ENCODE data around the gene PPP1R9A.

The PPP1R9A gene

DNA sequence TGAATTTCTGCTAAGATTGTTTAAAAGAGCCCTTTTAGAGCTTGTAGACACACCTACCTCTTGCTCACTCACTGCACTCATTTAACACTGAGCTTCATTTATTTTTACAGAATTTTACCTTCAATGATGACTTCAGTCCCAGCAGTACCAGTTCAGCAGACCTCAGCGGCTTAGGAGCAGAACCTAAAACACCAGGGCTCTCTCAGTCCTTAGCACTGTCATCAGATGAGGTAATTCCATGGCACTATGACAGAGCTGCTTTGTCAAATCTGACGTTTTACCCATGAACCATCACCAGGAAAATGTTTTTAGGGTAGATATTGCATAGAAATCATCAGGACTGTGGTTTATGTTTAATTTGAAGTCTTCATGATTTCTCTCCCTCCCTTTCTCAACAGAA, 378.7 kb downstream of the PPP1R9A start:
- CTCF ChIA-PET = interaction anchor here (0.6 to 0.7 kb wide), 2 partner anchors 14 to 682 kb away, joined by 3 to 4 read pairs; no protein-coding TSS in a partner anchor
- H3K36me3 ChIP-seq (ENCODE audit: control insufficient read depth in 2 of 2, insufficient read depth in 1 of 2, low read length in 2 of 2) = peaks cover 0 to 3% of the 10 kb centered on the region in 2 experiments; a peak in 1 of 3 replicates
- H3K27ac ChIP-seq (ENCODE audit: extremely low read depth, low read depth, low read length) = no peak overlapping the region
- H3K4me3 ChIP-seq (ENCODE audit: low read depth, low read length) = no peak overlapping the region
- POLR2A ChIA-PET = no interaction called here
- H3K9me3 ChIP-seq (ENCODE audit: control insufficient read depth, insufficient read depth, low read depth, low read length) = no peaks in the 10 kb centered on the region
- TF ChIP-seq ZNF112 (tag by site-specific recombination; IDR thresholded peaks at IDR 0.05) (no peak), YY1 (tag by site-specific recombination; IDR thresholded peaks at IDR 0.05) (no peak)
- H3K4me1 ChIP-seq (ENCODE audit: control insufficient read depth, insufficient read depth, low read length) = no peaks in the 10 kb centered on the region

DNA sequence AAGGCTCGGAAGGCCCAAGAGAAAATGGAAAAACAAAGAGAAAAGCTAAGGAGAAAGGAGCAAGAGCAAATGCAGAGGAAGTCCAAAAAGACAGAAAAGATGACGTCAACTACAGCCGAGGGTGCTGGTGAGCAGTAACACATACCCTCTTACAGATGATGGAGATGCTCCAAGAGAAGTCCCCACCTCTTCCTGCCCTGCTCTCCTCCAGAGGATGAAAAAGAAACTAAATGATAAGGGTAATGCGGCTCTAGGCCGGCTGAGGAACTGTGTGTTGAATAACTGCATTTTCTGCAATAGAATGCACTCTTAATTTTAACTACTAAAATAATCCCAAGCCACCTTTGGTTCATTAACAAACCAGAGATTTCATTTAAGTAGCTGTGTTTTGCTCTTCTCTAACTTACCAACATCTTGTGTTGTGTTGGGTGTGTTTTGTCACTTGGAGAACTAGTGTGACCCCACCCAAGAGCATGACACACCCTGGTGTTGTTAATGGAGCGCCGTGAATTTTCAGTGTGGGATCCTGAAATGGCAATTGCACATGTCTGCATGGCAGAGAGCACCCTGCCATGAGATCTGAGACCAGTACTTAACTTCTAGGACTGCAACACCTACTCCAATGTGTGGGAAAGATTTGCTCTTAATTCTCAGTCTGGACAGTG, 382.9 kb downstream of the PPP1R9A start:
- TF ChIP-seq ZNF157 (tag by site-specific recombination; IDR thresholded peaks at IDR 0.05) = no peak
- TF ChIP-seq ZNF660 (tag by site-specific recombination; IDR thresholded peaks at IDR 0.05) = no peak
- no peak for TF ChIP-seq ZXDB (tag by site-specific recombination; IDR thresholded peaks at IDR 0.05)
- TF ChIP-seq, protein P1, sequence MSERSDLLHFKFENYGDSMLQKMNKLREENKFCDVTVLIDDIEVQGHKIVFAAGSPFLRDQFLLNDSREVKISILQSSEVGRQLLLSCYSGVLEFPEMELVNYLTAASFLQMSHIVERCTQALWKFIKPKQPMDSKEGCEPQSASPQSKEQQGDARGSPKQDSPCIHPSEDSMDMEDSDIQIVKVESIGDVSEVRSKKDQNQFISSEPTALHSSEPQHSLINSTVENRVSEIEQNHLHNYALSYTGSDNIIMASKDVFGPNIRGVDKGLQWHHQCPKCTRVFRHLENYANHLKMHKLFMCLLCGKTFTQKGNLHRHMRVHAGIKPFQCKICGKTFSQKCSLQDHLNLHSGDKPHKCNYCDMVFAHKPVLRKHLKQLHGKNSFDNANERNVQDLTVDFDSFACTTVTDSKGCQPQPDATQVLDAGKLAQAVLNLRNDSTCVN (tag by site-specific recombination; optimal IDR thresholded peaks at IDR 0.05) = no peak
- TF ChIP-seq ZBTB7A (tag by site-specific recombination; IDR thresholded peaks at IDR 0.05; ENCODE audit: low read depth) = no peak
- no peak for TF ChIP-seq ZNF791 (tag by site-specific recombination; IDR thresholded peaks at IDR 0.05)
- TF ChIP-seq ZNF776 (tag by site-specific recombination; IDR thresholded peaks at IDR 0.05; ENCODE audit: borderline replicate concordance) = no peak
- TF ChIP-seq, protein P2, sequence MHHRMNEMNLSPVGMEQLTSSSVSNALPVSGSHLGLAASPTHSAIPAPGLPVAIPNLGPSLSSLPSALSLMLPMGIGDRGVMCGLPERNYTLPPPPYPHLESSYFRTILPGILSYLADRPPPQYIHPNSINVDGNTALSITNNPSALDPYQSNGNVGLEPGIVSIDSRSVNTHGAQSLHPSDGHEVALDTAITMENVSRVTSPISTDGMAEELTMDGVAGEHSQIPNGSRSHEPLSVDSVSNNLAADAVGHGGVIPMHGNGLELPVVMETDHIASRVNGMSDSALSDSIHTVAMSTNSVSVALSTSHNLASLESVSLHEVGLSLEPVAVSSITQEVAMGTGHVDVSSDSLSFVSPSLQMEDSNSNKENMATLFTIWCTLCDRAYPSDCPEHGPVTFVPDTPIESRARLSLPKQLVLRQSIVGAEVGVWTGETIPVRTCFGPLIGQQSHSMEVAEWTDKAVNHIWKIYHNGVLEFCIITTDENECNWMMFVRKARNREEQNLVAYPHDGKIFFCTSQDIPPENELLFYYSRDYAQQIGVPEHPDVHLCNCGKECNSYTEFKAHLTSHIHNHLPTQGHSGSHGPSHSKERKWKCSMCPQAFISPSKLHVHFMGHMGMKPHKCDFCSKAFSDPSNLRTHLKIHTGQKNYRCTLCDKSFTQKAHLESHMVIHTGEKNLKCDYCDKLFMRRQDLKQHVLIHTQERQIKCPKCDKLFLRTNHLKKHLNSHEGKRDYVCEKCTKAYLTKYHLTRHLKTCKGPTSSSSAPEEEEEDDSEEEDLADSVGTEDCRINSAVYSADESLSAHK (tag by site-specific recombination; IDR thresholded peaks at IDR 0.05) = no peak
- TF ChIP-seq ZNF777 (tag by site-specific recombination; IDR thresholded peaks at IDR 0.05; ENCODE audit: borderline replicate concordance) = no peak
- TF ChIP-seq YY2 (tag by site-specific recombination; IDR thresholded peaks at IDR 0.05) = no peak
- TF ChIP-seq ZNF155 (tag by site-specific recombination; IDR thresholded peaks at IDR 0.05) = no peak
- no peak for TF ChIP-seq ZNF248 (tag by site-specific recombination; IDR thresholded peaks at IDR 0.05)
- TF ChIP-seq GLI2 (tag by site-specific recombination; IDR thresholded peaks at IDR 0.05; ENCODE audit: borderline replicate concordance, low read depth) = no peak
- TF ChIP-seq, protein P3, sequence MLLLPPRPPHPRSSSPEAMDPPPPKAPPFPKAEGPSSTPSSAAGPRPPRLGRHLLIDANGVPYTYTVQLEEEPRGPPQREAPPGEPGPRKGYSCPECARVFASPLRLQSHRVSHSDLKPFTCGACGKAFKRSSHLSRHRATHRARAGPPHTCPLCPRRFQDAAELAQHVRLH (tag by site-specific recombination; IDR thresholded peaks at IDR 0.05) = no peak
- TF ChIP-seq ZFHX2 (tag by site-specific recombination; conservative IDR thresholded peaks at IDR 0.05) = no peak
- H3K9me3 ChIP-seq (ENCODE audit: control insufficient read depth, insufficient read depth, low read depth, low read length) = no peaks in the 10 kb centered on the region
- no peaks in the 10 kb centered on the region for H3K4me1 ChIP-seq (ENCODE audit: control insufficient read depth, insufficient read depth, low read length)
- no peak overlapping the region for H3K4me3 ChIP-seq (ENCODE audit: low read depth, low read length)
- peaks cover 0 to 3% of the 10 kb centered on the region in 2 experiments; a peak in 1 of 3 replicates for H3K36me3 ChIP-seq (ENCODE audit: control insufficient read depth in 2 of 2, insufficient read depth in 1 of 2, low read length in 2 of 2)
- ChIA-PET CTCF (interaction anchor here (0.6 to 0.7 kb wide), 2 partner anchors 273 to 1298 kb away, joined by 3 read pairs; no protein-coding TSS in a partner anchor), POLR2A (no interaction called here)
- no peak overlapping the region for H3K27ac ChIP-seq (ENCODE audit: extremely low read depth, low read depth, low read length)

DNA sequence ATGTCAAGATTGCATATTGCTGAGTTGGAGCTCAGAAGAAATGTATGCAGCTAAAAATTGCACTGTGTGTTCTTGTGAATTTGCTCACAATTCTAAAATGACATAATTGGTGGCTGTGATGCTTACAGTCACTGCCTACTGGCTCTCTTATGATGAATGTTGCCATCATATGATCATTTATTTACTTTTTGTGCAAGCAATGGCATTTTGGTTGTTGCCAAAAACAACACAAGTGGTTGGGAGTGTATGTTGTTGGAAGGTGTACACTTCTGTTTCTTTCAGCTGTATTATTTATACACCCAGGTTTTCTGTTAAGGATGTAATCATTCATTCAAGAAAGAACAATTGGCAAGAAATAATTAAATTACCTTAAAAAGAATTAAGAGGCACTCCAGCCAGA, 388.0 kb downstream of the PPP1R9A start:
- POLR2A ChIA-PET = no interaction called here

More for the DNA sequence above, 388.0 kb downstream of the PPP1R9A start:
- Histone ChIP-seq H3K9me3 (ENCODE audit: control insufficient read depth, insufficient read depth, low read depth, low read length) (no peaks in the 10 kb centered on the region), H3K4me1 (ENCODE audit: control insufficient read depth, insufficient read depth, low read length) (no peaks in the 10 kb centered on the region), H3K4me3 (ENCODE audit: low read depth, low read length) (no peak overlapping the region), H3K27ac (ENCODE audit: extremely low read depth, low read depth, low read length) (no peak overlapping the region), H3K36me3 (ENCODE audit: control insufficient read depth in 2 of 2, insufficient read depth in 1 of 2, low read length in 2 of 2) (no peaks in the 10 kb centered on the region)
- CTCF ChIA-PET = no interaction called here
- TF ChIP-seq ZNF404 (tag by site-specific recombination; IDR thresholded peaks at IDR 0.05) (no peak), KLF9 (tag by site-specific recombination; IDR thresholded peaks at IDR 0.05; ENCODE audit: low read depth) (no peak)
